NCI-H460 (cell line): ENCODE results near the gene NCDN. TPM values are rescaled to one million over a fixed set of nuclear protein-coding genes. Genes with fewer than 3 reads are reported as not detected.

Experiments
- DNase-seq: peaks from one replicate; pipeline ENCODE4 v3.0.0-alpha.2; 2016; ENCODE audit warnings: low read depth; ENCODE audit errors: extremely low read depth
- total RNA-seq: library from RNA; depleted of rRNA; stranded (reverse); fragments of >200 nt; shearing (Covaris generic); gene quantifications from 2 replicates; pipeline ENCODE4 v1.2.3, GENCODE V29; 2014

The NCDN gene
- total RNA-seq, 1 experiment from 2014 or later, result 10.0 TPM

- DNase-seq, result no peak
Observed at GRCh38 chr1:35588197-35588910, 30.8 kb downstream of the NCDN start.

GRCh38 chr1:35589516-35590427, 32.2 kb downstream of the NCDN start:
- DNase-seq, result no peak

- DNase-seq, result no peak
Observed at GRCh38 chr1:35590476-35591040, 33.0 kb downstream of the NCDN start.

- no peak for DNase-seq
Observed at GRCh38 chr1:35591211-35591610, 33.6 kb downstream of the NCDN start.

GRCh38 chr1:35592991-35593769, 35.6 kb downstream of the NCDN start:
- no peak for DNase-seq

- no peak for DNase-seq
Observed at GRCh38 chr1:35594005-35594760, 36.6 kb downstream of the NCDN start.

GRCh38 chr1:35595684-35596083, 38.1 kb downstream of the NCDN start:
- no peak for DNase-seq

- no peak for DNase-seq
Observed at GRCh38 chr1:35597870-35598269, 40.3 kb downstream of the NCDN start.

GRCh38 chr1:35598895-35599294, 41.3 kb downstream of the NCDN start:
- DNase-seq, result no peak

- no peak for DNase-seq
Observed at GRCh38 chr1:35599411-35599810, 41.8 kb downstream of the NCDN start.

GRCh38 chr1:35600593-35600992, 43.0 kb downstream of the NCDN start:
- no peak for DNase-seq

- no peak for DNase-seq
Observed at GRCh38 chr1:35603468-35603867, 45.9 kb downstream of the NCDN start.

- DNase-seq, result no peak
Observed at GRCh38 chr1:35603941-35604340, 46.3 kb downstream of the NCDN start.

GRCh38 chr1:35605071-35605866, 47.7 kb downstream of the NCDN start:
- DNase-seq, result no peak

- DNase-seq, result no peak
Observed at GRCh38 chr1:35605867-35606182, 48.2 kb downstream of the NCDN start.

GRCh38 chr1:35611655-35612054, 54.1 kb downstream of the NCDN start:
- no peak for DNase-seq

- no peak for DNase-seq
Observed at GRCh38 chr1:35615440-35615839, 57.8 kb downstream of the NCDN start.
